HL-60 (cell line): ENCODE results near the gene TMEM145.

Experiments used
- DNase-seq, 2 experiments: peaks; one replicate each; pipeline ENCODE4 v3.0.0-alpha.2; 2010 to 2020; ENCODE audit warnings: low read depth in 1 of 2, low spot score in 1 of 2
- H3K27ac ChIP-seq: fragments of 250-450 bp; sonication (Bioruptor Pico); replicated peaks from 2 replicates; pipeline ENCODE4 v1.5.1; 2020; ENCODE audit warnings: mild to moderate bottlenecking, moderate library complexity
- H3K27me3 ChIP-seq: fragments of 250-450 bp; sonication (Bioruptor Pico); 2 replicates; pipeline ENCODE4 v1.5.1; 2021; ENCODE audit warnings: mild to moderate bottlenecking, moderate library complexity; ENCODE audit not compliant: insufficient read depth, poor library complexity, severe bottlenecking
- H3K4me3 ChIP-seq: replicated peaks from 2 replicates; pipeline ENCODE4 v1.5.1; 2011; ENCODE audit warnings: mild to moderate bottlenecking, control low read depth, low read length; ENCODE audit not compliant: insufficient read depth
- GABPA ChIP-seq: IDR thresholded peaks from 2 replicates; pipeline ENCODE4 v1.6.1; 2012; ENCODE audit warnings: low read depth
- POLR2AphosphoS5 ChIP-seq: IDR thresholded peaks from 2 replicates; pipeline ENCODE4 v1.6.1; 2012; ENCODE audit warnings: low read depth
- SPI1 ChIP-seq: IDR thresholded peaks from 2 replicates; pipeline ENCODE4 v1.6.1; 2012; ENCODE audit warnings: low read depth, mild to moderate bottlenecking, borderline replicate concordance
- TF ChIP-seq, protein P1 (sequence below): IDR thresholded peaks from 2 replicates; pipeline ENCODE4 v1.6.1; 2012; ENCODE audit warnings: low read depth; ENCODE audit not compliant: insufficient replicate concordance
- TF ChIP-seq, protein P2 (sequence below): IDR thresholded peaks from one replicate; pipeline ENCODE4 v1.5.1; 2011; ENCODE audit warnings: low read length, control low read depth, inconsistent platforms; ENCODE audit not compliant: insufficient read depth

The TMEM145 gene

DNA sequence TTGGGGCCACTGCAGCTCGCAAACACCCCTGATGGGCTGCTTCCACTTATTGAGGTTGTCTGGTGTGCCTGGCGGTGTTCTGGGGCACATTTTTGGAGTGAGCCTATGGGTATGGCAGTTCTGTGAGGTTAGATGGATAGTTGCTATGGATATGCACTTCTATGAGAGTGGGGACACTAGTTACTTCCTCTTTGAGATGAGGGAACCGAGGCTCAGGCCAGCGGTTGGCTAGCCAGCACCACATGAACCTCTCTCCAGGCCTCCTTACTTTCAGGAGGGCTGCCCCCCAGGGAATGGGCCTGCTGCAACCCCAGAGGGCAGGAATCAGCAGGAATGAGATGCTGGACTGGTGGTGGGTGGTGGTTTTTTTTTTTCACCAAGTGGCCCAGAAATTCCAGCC lies 24.7 kb upstream of the TMEM145 start:
- no peak overlapping the region for H3K4me3 ChIP-seq
- no peak overlapping the region; the same call in 1 of the 2 replicates for H3K27ac ChIP-seq
- peak in 1 of 2 experiments; percentile 44 for DNase-seq
- TF ChIP-seq, protein P1, sequence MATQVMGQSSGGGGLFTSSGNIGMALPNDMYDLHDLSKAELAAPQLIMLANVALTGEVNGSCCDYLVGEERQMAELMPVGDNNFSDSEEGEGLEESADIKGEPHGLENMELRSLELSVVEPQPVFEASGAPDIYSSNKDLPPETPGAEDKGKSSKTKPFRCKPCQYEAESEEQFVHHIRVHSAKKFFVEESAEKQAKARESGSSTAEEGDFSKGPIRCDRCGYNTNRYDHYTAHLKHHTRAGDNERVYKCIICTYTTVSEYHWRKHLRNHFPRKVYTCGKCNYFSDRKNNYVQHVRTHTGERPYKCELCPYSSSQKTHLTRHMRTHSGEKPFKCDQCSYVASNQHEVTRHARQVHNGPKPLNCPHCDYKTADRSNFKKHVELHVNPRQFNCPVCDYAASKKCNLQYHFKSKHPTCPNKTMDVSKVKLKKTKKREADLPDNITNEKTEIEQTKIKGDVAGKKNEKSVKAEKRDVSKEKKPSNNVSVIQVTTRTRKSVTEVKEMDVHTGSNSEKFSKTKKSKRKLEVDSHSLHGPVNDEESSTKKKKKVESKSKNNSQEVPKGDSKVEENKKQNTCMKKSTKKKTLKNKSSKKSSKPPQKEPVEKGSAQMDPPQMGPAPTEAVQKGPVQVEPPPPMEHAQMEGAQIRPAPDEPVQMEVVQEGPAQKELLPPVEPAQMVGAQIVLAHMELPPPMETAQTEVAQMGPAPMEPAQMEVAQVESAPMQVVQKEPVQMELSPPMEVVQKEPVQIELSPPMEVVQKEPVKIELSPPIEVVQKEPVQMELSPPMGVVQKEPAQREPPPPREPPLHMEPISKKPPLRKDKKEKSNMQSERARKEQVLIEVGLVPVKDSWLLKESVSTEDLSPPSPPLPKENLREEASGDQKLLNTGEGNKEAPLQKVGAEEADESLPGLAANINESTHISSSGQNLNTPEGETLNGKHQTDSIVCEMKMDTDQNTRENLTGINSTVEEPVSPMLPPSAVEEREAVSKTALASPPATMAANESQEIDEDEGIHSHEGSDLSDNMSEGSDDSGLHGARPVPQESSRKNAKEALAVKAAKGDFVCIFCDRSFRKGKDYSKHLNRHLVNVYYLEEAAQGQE: no peak
- no peak for TF ChIP-seq SPI1
- no peak for TF ChIP-seq POLR2AphosphoS5
- TF ChIP-seq, protein P2, sequence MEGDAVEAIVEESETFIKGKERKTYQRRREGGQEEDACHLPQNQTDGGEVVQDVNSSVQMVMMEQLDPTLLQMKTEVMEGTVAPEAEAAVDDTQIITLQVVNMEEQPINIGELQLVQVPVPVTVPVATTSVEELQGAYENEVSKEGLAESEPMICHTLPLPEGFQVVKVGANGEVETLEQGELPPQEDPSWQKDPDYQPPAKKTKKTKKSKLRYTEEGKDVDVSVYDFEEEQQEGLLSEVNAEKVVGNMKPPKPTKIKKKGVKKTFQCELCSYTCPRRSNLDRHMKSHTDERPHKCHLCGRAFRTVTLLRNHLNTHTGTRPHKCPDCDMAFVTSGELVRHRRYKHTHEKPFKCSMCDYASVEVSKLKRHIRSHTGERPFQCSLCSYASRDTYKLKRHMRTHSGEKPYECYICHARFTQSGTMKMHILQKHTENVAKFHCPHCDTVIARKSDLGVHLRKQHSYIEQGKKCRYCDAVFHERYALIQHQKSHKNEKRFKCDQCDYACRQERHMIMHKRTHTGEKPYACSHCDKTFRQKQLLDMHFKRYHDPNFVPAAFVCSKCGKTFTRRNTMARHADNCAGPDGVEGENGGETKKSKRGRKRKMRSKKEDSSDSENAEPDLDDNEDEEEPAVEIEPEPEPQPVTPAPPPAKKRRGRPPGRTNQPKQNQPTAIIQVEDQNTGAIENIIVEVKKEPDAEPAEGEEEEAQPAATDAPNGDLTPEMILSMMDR: no peak
- no peak for TF ChIP-seq GABPA
- H3K27me3 ChIP-seq: no peaks in the 10 kb centered on the region

DNA sequence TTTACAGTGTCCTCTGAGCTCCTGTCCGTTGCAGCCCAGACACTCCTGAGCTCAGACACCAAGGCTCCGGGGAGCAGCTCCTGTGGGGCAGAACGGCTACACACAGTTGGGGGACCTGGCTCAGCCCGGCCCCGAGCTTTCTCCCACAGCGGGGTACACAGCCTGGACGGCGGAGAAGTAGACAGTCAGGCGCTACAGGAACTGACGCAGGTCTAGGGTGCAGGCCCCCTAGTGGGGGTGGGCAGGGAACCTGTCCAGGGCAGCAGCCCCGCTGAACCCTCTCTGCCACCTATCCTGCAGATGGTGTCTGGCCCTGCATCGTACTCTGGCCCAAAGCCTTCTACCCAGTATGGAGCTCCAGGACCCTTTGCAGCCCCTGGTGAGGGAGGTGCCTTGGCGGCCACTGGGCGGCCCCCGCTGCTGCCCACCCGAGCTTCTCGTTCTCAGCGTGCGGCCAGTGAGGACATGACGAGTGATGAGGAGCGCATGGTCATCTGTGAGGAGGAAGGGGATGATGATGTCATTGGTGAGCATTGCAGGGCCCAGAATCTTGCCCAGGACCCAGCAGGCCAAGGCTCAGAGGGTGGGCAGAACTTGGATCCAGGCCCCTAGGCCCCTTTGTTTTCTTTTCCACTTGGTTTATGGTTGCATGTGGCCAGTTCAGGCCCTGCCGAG lies 24.1 kb upstream of the TMEM145 start:
- Histone ChIP-seq H3K27ac (no peak overlapping the region), H3K4me3 (no peak overlapping the region), H3K27me3 (no peaks in the 10 kb centered on the region)
- no peak for DNase-seq
- TF ChIP-seq, protein P2: no peak
- no peak for TF ChIP-seq POLR2AphosphoS5
- TF ChIP-seq, protein P1: no peak
- TF ChIP-seq SPI1: no peak
- no peak for TF ChIP-seq GABPA

DNA sequence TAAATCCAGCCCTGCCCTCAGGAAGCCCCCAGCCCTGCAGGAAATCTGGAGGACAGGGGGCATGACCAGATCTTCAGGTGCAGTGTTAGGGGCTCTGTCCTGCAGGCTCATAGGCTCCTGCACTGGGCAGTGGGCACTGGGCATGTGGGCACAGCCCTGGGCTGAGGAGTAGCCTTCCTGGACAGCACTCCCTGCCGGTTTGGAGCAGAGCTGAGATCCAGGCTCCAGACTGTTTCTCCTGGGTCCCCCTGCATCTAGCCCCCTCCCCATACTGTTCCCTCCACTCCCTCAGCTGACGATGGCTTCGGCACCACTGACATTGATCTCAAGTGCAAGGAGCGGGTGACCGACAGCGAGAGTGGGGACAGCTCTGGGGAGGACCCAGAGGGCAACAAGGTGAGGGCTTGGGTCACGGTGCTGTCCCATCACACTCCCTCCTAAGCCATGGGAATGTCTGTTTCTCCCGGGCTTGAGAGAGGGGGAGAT lies 23.5 kb upstream of the TMEM145 start:
- TF ChIP-seq GABPA (no peak), POLR2AphosphoS5 (no peak), SPI1 (no peak)
- TF ChIP-seq, protein P2: no peak
- TF ChIP-seq, protein P1: no peak
- H3K27ac ChIP-seq: no peak overlapping the region
- H3K27me3 ChIP-seq: no peaks in the 10 kb centered on the region
- H3K4me3 ChIP-seq: no peak overlapping the region
- no peak for DNase-seq
